A549 (cell line): ENCODE measurements around the gene RAB41.

ENCODE experiments used
- CTCF ChIP-seq: fragments of >200 bp; sonication (Bioruptor Twin); formaldehyde crosslinking; IDR thresholded peaks from 3 replicates; pipeline ENCODE4 v1.5.1; 2016
- MAFK ChIP-seq: fragments of 450-650 bp; IDR thresholded peaks from 2 replicates; pipeline ENCODE4 v1.6.1; 2014; ENCODE audit not compliant: partially characterized antibody
- POLR2AphosphoS2 ChIP-seq: conservative IDR thresholded peaks from 2 replicates; pipeline ENCODE4 v1.6.1; 2012; ENCODE audit warnings: low read length, improper control_type of control experiment, inconsistent platforms
- RAD21 ChIP-seq, 2 experiments: fragments of >200 bp in 1 of 2; sonication (Bioruptor Twin) in 1 of 2; formaldehyde crosslinking in 1 of 2; IDR thresholded peaks in 1 of 2; conservative IDR thresholded peaks in 1 of 2; 2 replicates in 1 of 2; 3 replicates in 1 of 2; pipeline ENCODE4 v1.6.1; 2012 to 2018; ENCODE audit warnings: inconsistent platforms in 1 of 2
- REST ChIP-seq: fragments of 200-600 bp; sonication (generic); IDR thresholded peaks from 2 replicates; pipeline ENCODE4 v1.6.1; 2016; ENCODE audit warnings: antibody characterized with exemption, mild to moderate bottlenecking, moderate library complexity
- RFX5 ChIP-seq: fragments of 450-650 bp; IDR thresholded peaks from 2 replicates; pipeline ENCODE4 v1.7.1; 2014; ENCODE audit warnings: antibody characterized with exemption, mild to moderate bottlenecking, moderate library complexity

GRCh38 chrX:70293621-70294020, 11.6 kb downstream of the RAB41 start:
- no peak for TF ChIP-seq RFX5
- TF ChIP-seq RAD21 (conservative IDR thresholded peaks at IDR 0.05 in 1 of 2, IDR thresholded peaks at IDR 0.05 in 1 of 2) = no peak
- no peak for TF ChIP-seq CTCF
- no peak for TF ChIP-seq POLR2AphosphoS2
- TF ChIP-seq REST = no peak
- no peak for TF ChIP-seq MAFK
